Upper lobe of left lung (tissue), 6 donors: ENCODE data around the gene PDF. TPM values are rescaled to one million over a fixed set of nuclear protein-coding genes. Genes with fewer than 3 reads are reported as not detected.

ENCODE experiments used
- ATAC-seq, 2 donors: fragments of 200-7000 bp; cut with Tn5 transposase; one replicate each; pipeline ENCODE4 v1.9.1; 2022; ENCODE audit warnings: mild to moderate bottlenecking in 2 of 2, moderate library complexity in 2 of 2; ENCODE audit not compliant: low FRiP score in 2 of 2
- DNase-seq, 2 donors: peaks; one replicate each; pipeline ENCODE4 v3.0.0-alpha.2; 2019 to 2020
- H3K27ac ChIP-seq, 4 donors: fragments of 200-600 bp; sonication (generic); one replicate each; pipeline ENCODE4 v1.5.1; 2016 to 2019
- H3K27me3 ChIP-seq, 4 donors: fragments of 200-600 bp; sonication (generic); one replicate each; pipeline ENCODE4 v1.5.1; 2017 to 2019
- H3K36me3 ChIP-seq, 4 donors: fragments of 200-600 bp; sonication (generic); one replicate each; pipeline ENCODE4 v1.5.1; 2016 to 2019
- H3K4me1 ChIP-seq, 4 donors: fragments of 200-600 bp; sonication (generic); one replicate each; pipeline ENCODE4 v1.5.1; 2018 to 2019
- H3K4me3 ChIP-seq, 4 donors: fragments of 200-600 bp; sonication (generic); one replicate each; pipeline ENCODE4 v1.5.1; 2017 to 2019; ENCODE audit warnings: mild to moderate bottlenecking in 2 of 4, moderate library complexity in 1 of 4
- H3K9me3 ChIP-seq, 4 donors: fragments of 200-600 bp; sonication (generic); one replicate each; pipeline ENCODE4 v1.5.1; 2018 to 2019
- EP300 ChIP-seq, 4 donors: sonication (generic); formaldehyde crosslinking; IDR thresholded peaks; one replicate each; pipeline ENCODE4 v1.5.1; 2017; ENCODE audit warnings: antibody characterized with exemption in 4 of 4, control low read depth in 2 of 4
- POLR2A ChIP-seq, 4 donors: fragments of 450-650 bp; IDR thresholded peaks; one replicate each; pipeline ENCODE4 v1.5.1; 2016 to 2017; ENCODE audit warnings: antibody characterized with exemption in 4 of 4, mild to moderate bottlenecking in 2 of 4
- POLR2AphosphoS5 ChIP-seq, 2 donors: sonication (generic); formaldehyde crosslinking; IDR thresholded peaks; one replicate each; pipeline ENCODE4 v1.5.1; 2017; ENCODE audit warnings: antibody characterized with exemption in 2 of 2
- WGBS, 2 donors: methylation state at CpG; one replicate each; pipeline ENCODE4 v1.1.5; 2017 to 2018; 5-methylcytosine and 5-hydroxymethylcytosine counted together
- total RNA-seq, 6 donors: library from RNA; depleted of rRNA in 4 of 6; stranded (reverse); fragments of >200 nt in 4 of 6; gene quantifications; one replicate each; pipeline versions ENCODE4 v1.1.0 to v1.2.1, GENCODE V29; 2016 to 2021
- TF ChIP-seq, protein P1 (sequence below), 6 experiments: fragments of 450-650 bp in 4 of 6; fragments of 200-600 bp in 2 of 6; sonication (generic) in 2 of 6; IDR thresholded peaks; one replicate each; pipeline ENCODE4 v1.5.1; 2016 to 2019; ENCODE audit warnings: antibody characterized with exemption in 6 of 6
- donor health status: DM: no; HTN: no; CAD: no; lungs with moderate emphysema.
- donor health status: DM: no; HTN: yes; CAD: no; lungs with severe emphysema.

The PDF gene
- total RNA-seq, 6 donors from 2014 or later: 6.9 to 22.0 (median 13.5) TPM

DNA sequence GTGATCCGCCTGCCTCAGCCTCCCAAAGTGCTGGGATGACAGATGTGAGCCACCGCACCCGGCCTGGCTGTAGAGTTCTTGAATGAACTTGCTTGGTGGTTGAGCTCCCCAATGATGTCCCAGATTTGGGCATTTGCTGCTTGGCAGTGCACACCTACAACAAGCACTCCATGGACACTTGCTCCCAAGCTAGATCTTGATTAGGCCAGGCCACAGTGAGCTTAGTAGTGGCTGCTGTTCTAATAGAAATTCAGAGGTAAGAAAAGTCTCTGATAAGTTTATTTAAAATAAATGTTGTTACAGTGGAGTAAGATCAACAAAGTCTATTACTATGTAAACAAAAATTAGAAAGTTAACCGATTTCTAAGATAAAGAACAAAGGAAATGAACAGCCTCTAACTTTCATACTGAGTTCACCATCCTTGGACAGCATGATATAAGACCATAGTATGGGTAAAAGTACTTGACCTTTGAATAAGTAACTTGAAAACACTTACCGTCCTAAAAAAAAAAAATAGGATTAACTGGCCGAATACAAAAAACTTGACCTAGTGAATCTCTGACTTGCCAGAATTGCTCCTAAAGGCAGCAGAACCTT lies 20.2 kb upstream of the PDF start:
- DNase-seq: no peak

DNA sequence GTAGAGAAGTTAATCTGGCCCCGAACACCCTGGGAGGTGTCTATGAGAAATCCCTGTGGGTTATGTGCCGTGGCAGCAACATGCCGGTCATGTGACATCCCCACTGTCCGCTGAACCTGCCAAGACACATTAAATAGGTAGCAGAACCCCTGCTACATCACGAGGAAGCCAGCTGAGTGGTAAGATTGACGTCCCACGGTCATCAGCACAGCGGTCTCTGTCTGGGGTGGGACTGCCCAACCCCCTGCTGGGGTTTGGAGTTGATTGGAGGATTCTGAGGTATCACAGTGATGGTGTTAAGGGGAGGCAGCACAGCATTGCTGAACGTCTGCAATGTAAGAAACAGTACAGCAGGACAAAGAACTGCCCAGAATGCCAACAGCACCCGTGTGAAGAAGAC lies 19.1 kb upstream of the PDF start:
- no peak for ATAC-seq
- Histone ChIP-seq H3K4me3 (no peak overlapping the region), H3K27me3 (no peaks in the 10 kb centered on the region), H3K9me3 (no peaks in the 10 kb centered on the region), H3K27ac (no peak overlapping the region), H3K36me3 (peaks cover 0 to 24% (median 4%) of the 10 kb centered on the region in 4 donors), H3K4me1 (peaks cover 0 to 12% (median 0%) of the 10 kb centered on the region in 4 donors)
- 88 to 91% methylated on average over 10 of the region's 10 CpGs for WGBS, 2 donors
- DNase-seq: no peak
- TF ChIP-seq POLR2AphosphoS5 (IDR thresholded peaks at IDR 0.05): no peak
- no peak for TF ChIP-seq POLR2A (IDR thresholded peaks at IDR 0.05)
- no peak for TF ChIP-seq EP300 (IDR thresholded peaks at IDR 0.05)
- TF ChIP-seq, protein P1, sequence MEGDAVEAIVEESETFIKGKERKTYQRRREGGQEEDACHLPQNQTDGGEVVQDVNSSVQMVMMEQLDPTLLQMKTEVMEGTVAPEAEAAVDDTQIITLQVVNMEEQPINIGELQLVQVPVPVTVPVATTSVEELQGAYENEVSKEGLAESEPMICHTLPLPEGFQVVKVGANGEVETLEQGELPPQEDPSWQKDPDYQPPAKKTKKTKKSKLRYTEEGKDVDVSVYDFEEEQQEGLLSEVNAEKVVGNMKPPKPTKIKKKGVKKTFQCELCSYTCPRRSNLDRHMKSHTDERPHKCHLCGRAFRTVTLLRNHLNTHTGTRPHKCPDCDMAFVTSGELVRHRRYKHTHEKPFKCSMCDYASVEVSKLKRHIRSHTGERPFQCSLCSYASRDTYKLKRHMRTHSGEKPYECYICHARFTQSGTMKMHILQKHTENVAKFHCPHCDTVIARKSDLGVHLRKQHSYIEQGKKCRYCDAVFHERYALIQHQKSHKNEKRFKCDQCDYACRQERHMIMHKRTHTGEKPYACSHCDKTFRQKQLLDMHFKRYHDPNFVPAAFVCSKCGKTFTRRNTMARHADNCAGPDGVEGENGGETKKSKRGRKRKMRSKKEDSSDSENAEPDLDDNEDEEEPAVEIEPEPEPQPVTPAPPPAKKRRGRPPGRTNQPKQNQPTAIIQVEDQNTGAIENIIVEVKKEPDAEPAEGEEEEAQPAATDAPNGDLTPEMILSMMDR (IDR thresholded peaks at IDR 0.05): no peak

More for the DNA sequence above, 20.2 kb upstream of the PDF start:
- Histone ChIP-seq H3K4me3 (no peak overlapping the region), H3K27ac (no peak overlapping the region), H3K27me3 (no peaks in the 10 kb centered on the region), H3K4me1 (peaks cover 0 to 12% (median 0%) of the 10 kb centered on the region in 4 donors), H3K9me3 (no peaks in the 10 kb centered on the region), H3K36me3 (peaks cover 0 to 35% (median 6%) of the 10 kb centered on the region in 4 donors)
- TF ChIP-seq POLR2A (IDR thresholded peaks at IDR 0.05) (no peak), POLR2AphosphoS5 (IDR thresholded peaks at IDR 0.05) (no peak), EP300 (IDR thresholded peaks at IDR 0.05) (no peak)
- TF ChIP-seq, protein P1 (IDR thresholded peaks at IDR 0.05): no peak
- ATAC-seq: no peak
- 66 to 68% methylated on average over 6 of the region's 6 CpGs for WGBS, 2 donors

DNA sequence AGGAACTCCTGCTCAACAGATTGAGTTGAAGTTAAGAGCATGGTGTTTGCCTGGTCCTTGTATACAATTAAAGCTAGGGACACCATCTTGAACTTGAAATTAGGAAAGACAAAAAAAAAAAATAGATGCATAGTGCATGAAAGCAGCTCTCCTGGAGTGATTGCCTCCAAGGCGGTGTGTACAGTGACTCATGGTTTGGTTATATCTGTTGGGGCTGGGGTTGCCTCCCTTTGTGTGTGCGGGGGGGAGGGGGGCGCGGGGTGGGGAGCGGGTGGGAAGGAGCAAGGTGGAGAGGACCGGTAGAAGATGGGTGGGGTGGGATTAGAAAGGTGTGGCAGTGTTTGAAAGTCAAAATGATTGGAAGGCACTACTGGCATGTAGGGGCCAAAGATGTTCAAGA lies 17.8 kb upstream of the PDF start:
- no peaks in the 10 kb centered on the region for H3K9me3 ChIP-seq
- H3K27ac ChIP-seq: no peak overlapping the region
- WGBS, 2 donors: 95 to 99% methylated on average over 6 of the region's 6 CpGs
- H3K27me3 ChIP-seq: no peaks in the 10 kb centered on the region
- no peak overlapping the region for H3K4me3 ChIP-seq
- no peak for ATAC-seq
- H3K4me1 ChIP-seq: peaks cover 0 to 12% (median 0%) of the 10 kb centered on the region in 4 donors
- H3K36me3 ChIP-seq: peaks cover 0 to 29% (median 9%) of the 10 kb centered on the region in 4 donors
- TF ChIP-seq POLR2A (IDR thresholded peaks at IDR 0.05) (no peak), EP300 (IDR thresholded peaks at IDR 0.05) (no peak), POLR2AphosphoS5 (IDR thresholded peaks at IDR 0.05) (no peak)
- TF ChIP-seq, protein P1 (IDR thresholded peaks at IDR 0.05): no peak
- DNase-seq: no peak

DNA sequence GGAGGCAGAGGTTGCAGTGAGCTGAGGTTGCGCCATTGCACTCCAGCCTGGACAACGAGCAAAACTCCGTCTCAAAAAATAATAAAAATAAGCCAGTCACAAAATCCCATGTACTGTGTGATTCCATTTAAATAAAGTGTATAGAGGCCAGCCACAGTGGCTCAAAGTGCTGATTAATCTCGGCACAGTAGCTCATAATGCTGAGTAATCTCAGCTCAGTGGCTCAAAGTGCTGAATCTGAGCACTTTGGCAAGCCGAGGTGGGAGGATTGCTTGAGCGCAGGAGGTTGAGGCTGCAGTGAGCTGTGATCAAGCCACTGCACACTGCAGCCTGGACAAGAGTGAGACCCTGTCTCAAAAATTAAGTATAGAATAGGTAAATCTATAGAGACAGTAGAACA lies 16.3 kb upstream of the PDF start:
- Histone ChIP-seq H3K36me3 (peaks cover 6 to 44% (median 15%) of the 10 kb centered on the region in 4 donors), H3K4me1 (peaks cover 0 to 12% (median 0%) of the 10 kb centered on the region in 4 donors), H3K9me3 (no peaks in the 10 kb centered on the region), H3K4me3 (no peak overlapping the region), H3K27ac (no peak overlapping the region), H3K27me3 (no peaks in the 10 kb centered on the region)
- TF ChIP-seq, protein P1 (IDR thresholded peaks at IDR 0.05): no peak
- no peak for TF ChIP-seq POLR2AphosphoS5 (IDR thresholded peaks at IDR 0.05)
- TF ChIP-seq POLR2A (IDR thresholded peaks at IDR 0.05): no peak
- TF ChIP-seq EP300 (IDR thresholded peaks at IDR 0.05): no peak
- ATAC-seq: no peak
- DNase-seq: no peak
- 86 to 87% methylated on average over 6 of the region's 6 CpGs for WGBS, 2 donors

DNA sequence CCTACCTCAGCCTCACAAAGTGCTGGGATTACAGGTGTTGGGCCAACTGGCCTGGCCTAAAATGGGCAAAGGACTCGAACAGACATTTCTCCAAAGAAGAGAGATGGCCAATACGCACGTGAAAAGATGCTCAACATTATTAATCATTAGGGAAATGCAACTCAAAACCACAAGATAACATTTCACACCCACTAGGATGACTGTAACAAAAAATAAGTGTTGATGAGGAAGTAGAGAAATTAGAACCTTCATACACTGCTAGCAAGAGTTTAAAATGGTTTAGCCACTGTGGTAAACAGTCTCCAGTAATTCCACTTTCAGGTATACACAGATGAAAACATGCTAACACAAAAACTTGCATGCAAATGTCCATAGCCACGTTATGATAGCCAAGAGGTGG lies 15.5 kb upstream of the PDF start:
- WGBS, 2 donors: 70 to 81% methylated on average over 4 of the region's 4 CpGs
- Histone ChIP-seq H3K27me3 (no peaks in the 10 kb centered on the region), H3K36me3 (peaks cover 6 to 49% (median 21%) of the 10 kb centered on the region in 4 donors), H3K27ac (no peak overlapping the region), H3K4me3 (no peak overlapping the region), H3K9me3 (no peaks in the 10 kb centered on the region), H3K4me1 (peaks cover 0 to 14% (median under 1%) of the 10 kb centered on the region in 4 donors)
- DNase-seq: no peak
- TF ChIP-seq, protein P1 (IDR thresholded peaks at IDR 0.05): no peak
- no peak for TF ChIP-seq EP300 (IDR thresholded peaks at IDR 0.05)
- no peak for TF ChIP-seq POLR2AphosphoS5 (IDR thresholded peaks at IDR 0.05)
- no peak for TF ChIP-seq POLR2A (IDR thresholded peaks at IDR 0.05)
- no peak for ATAC-seq
